KOPT-K1 (cell line): ENCODE results near the gene FBN1.

Source experiments
- H3K27ac ChIP-seq: fragments of 200-600 bp; sonication (generic); 2 replicates; pipeline ENCODE4 v1.5.1; 2016; ENCODE audit warnings: antibody characterized with exemption, mild to moderate bottlenecking, low read depth, low read length; ENCODE audit not compliant: poor library complexity, severe bottlenecking
- H3K36me3 ChIP-seq: fragments of 200-600 bp; sonication (generic); 2 replicates; pipeline ENCODE4 v1.5.1; 2017; ENCODE audit warnings: antibody characterized with exemption, mild to moderate bottlenecking, low read length, moderate library complexity; ENCODE audit not compliant: insufficient read depth
- H3K9me3 ChIP-seq: fragments of 200-600 bp; sonication (generic); 2 replicates; pipeline ENCODE4 v1.5.1; 2017; ENCODE audit warnings: antibody characterized with exemption, low read length, mild to moderate bottlenecking; ENCODE audit not compliant: insufficient read depth, poor library complexity, severe bottlenecking

Gene FBN1

DNA sequence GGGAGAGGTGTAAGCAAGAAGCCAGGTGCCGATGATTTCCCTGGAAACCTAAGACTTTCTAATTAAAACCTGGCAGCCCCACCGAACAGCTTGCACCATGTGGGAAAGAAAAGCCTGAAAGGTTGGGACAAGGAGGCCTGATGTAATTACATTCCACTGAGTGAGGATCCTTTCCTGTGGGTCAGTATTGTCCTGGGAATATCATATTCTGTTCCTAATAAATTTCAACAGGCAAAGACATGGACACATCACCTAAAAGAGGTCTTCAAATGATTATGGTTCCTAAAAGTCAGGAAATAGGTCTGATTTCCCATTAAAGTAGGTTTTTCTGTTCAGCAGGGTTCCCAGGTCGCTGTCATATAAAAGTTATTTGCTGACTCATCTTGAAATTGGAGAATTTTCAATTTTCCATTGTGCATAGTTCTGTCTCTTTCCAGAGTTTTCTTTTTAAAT lies 255.8 kb downstream of the FBN1 start:
- H3K27ac ChIP-seq: no peak overlapping the region
- H3K36me3 ChIP-seq: no peaks in the 10 kb centered on the region
- H3K9me3 ChIP-seq: no peaks in the 10 kb centered on the region

- H3K27ac ChIP-seq: no peak overlapping the region
- no peaks in the 10 kb centered on the region for H3K36me3 ChIP-seq
- H3K9me3 ChIP-seq: no peaks in the 10 kb centered on the region
These were observed 256.6 kb downstream of the FBN1 start for GRCh38 chr15:48388910-48389309.

GRCh38 chr15:48388016-48388851 lies 257.3 kb downstream of the FBN1 start:
- no peaks in the 10 kb centered on the region for H3K36me3 ChIP-seq
- H3K27ac ChIP-seq: no peak overlapping the region
- no peaks in the 10 kb centered on the region for H3K9me3 ChIP-seq

- no peak overlapping the region for H3K27ac ChIP-seq
These were observed 260.3 kb downstream of the FBN1 start for GRCh38 chr15:48385031-48385830.

GRCh38 chr15:48384616-48385015 lies 260.9 kb downstream of the FBN1 start:
- H3K9me3 ChIP-seq: no peaks in the 10 kb centered on the region

More at GRCh38 chr15:48385031-48385830, 260.3 kb downstream of the FBN1 start:
- Histone ChIP-seq H3K9me3 (no peaks in the 10 kb centered on the region), H3K36me3 (no peaks in the 10 kb centered on the region)

GRCh38 chr15:48383031-48383430 lies 262.5 kb downstream of the FBN1 start:
- Histone ChIP-seq H3K27ac (no peak overlapping the region), H3K9me3 (no peaks in the 10 kb centered on the region)

More at GRCh38 chr15:48384616-48385015, 260.9 kb downstream of the FBN1 start:
- Histone ChIP-seq H3K27ac (no peak overlapping the region), H3K36me3 (no peaks in the 10 kb centered on the region)

GRCh38 chr15:48381861-48382260 lies 263.6 kb downstream of the FBN1 start:
- H3K9me3 ChIP-seq: peaks cover 6% of the 10 kb centered on the region
- no peak overlapping the region for H3K27ac ChIP-seq
- no peaks in the 10 kb centered on the region for H3K36me3 ChIP-seq

More at GRCh38 chr15:48383031-48383430, 262.5 kb downstream of the FBN1 start:
- H3K36me3 ChIP-seq: no peaks in the 10 kb centered on the region

DNA sequence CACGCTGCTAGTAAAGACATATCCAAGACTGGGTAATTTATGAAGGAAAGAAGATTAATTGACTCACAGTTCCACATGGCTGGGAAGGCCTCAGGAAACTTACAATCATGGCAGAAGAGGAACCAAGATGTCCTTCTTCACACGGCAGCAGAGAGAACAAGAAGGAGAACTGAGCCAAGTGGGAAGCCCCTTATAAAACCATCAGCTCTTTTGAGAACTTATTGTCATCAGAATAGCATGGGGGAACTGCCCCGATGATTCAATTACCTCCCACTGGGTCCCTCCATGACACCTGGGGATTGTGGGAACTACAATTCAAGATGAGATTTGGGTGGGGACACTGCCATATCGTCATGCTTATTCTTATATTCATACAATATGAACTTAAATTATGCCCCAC lies 265.3 kb downstream of the FBN1 start:
- Histone ChIP-seq H3K27ac (no peak overlapping the region), H3K36me3 (no peaks in the 10 kb centered on the region), H3K9me3 (peaks cover 6% of the 10 kb centered on the region)

GRCh38 chr15:48375767-48376166 lies 269.7 kb downstream of the FBN1 start:
- peaks cover 6% of the 10 kb centered on the region for H3K9me3 ChIP-seq
- H3K36me3 ChIP-seq: no peaks in the 10 kb centered on the region
- H3K27ac ChIP-seq: no peak overlapping the region

DNA sequence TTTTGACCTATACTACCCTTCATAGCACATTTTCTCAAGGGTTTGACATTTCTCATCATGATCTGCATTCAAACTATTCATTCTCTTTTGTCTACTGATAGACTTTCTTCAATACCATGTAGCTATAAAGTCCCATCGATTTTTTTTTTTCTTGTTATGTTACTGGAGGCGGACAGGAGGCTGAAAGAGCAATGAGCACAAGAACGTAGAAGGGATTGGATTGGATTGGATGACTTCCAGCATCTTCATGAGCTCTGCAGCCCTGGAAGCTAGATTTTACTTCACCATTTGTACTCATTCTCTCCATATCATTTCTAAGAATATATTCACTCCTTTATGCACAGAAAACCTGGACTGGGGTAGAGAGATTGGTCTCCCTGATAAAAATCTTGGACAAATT lies 271.0 kb downstream of the FBN1 start:
- H3K27ac ChIP-seq: no peak overlapping the region

DNA sequence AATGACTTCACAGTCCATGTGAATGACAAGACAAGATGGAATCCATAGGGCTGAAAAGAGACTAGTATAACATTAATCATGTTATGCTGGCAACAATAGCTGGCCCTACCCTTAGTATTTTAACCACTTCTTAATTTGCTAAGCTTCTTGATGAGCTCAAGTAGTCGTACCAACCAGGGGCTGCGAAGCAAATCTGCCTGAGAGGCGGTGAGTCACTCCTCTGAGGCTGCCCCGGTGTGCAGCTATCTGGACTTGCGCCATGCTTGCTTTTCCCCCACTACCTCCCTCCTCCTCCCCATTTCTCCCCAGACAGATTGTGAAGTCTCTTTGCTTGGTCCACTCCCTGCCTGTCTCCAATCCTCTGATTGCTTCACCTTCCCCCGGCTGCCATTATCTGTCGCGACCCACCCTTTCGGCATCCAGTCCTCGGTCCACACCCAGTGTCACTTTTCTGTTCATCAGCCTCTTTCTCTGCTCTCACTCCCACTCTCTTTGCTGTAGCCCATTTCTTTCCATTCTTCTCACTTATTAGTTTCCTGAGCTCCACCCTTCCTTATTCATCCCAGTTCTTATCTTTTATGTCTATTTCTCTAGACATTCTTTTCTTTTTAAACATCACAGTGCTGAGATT lies 271.6 kb downstream of the FBN1 start:
- Histone ChIP-seq H3K9me3 (peaks cover 6% of the 10 kb centered on the region), H3K36me3 (no peaks in the 10 kb centered on the region), H3K27ac (no peak overlapping the region)

More for the DNA sequence above, 271.0 kb downstream of the FBN1 start:
- Histone ChIP-seq H3K9me3 (peaks cover 6% of the 10 kb centered on the region), H3K36me3 (no peaks in the 10 kb centered on the region)

GRCh38 chr15:48371961-48372360 lies 273.5 kb downstream of the FBN1 start:
- H3K27ac ChIP-seq: no peak overlapping the region
- H3K36me3 ChIP-seq: no peaks in the 10 kb centered on the region
- no peaks in the 10 kb centered on the region for H3K9me3 ChIP-seq

DNA sequence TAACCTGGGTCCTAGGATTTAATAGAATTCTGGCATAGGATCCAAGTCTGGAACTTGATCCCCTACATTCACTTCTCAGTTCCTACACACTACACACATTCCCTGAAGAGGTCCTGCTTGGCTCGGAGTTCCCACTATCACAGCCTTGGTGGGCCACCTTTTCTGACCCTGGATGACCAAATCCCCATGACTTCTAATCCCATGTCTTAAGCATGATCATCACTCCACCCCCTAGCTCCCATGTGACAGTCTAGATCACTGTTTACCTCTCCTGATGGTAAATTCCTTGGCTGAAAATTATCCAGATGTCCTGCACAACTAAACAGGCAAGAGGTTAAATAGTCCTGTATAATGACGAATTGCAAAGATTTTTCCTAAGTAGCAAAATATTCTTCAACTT lies 274.0 kb downstream of the FBN1 start:
- Histone ChIP-seq H3K27ac (no peak overlapping the region), H3K9me3 (no peaks in the 10 kb centered on the region), H3K36me3 (no peaks in the 10 kb centered on the region)

GRCh38 chr15:48370460-48370859 lies 275.0 kb downstream of the FBN1 start:
- Histone ChIP-seq H3K9me3 (no peaks in the 10 kb centered on the region), H3K36me3 (no peaks in the 10 kb centered on the region), H3K27ac (no peak overlapping the region)

GRCh38 chr15:48367483-48367882 lies 278.0 kb downstream of the FBN1 start:
- Histone ChIP-seq H3K36me3 (no peaks in the 10 kb centered on the region), H3K27ac (no peak overlapping the region), H3K9me3 (no peaks in the 10 kb centered on the region)
